Progenitor cell of endocrine pancreas (in vitro differentiated cells): ENCODE results near the gene TMEM9B. TPM values are rescaled to one million over a fixed set of nuclear protein-coding genes. Genes with fewer than 3 reads are reported as not detected.

Experiments
- DNase-seq: peaks from one replicate; pipeline ENCODE4 v3.0.0; 2021; ENCODE audit warnings: low spot score; ENCODE audit not compliant: unreplicated experiment
- H3K27ac Mint-ChIP-seq: 2 replicates; pipeline ENCODE4 v1.8.0; 2021; ENCODE audit warnings: mild to moderate bottlenecking, moderate library complexity, mixed read lengths
- H3K27me3 Mint-ChIP-seq: 2 replicates; pipeline ENCODE4 v1.8.0; 2021; ENCODE audit warnings: mixed read lengths
- H3K36me3 Mint-ChIP-seq: 2 replicates; pipeline ENCODE4 v1.8.0; 2022; ENCODE audit warnings: mixed read lengths; ENCODE audit not compliant: insufficient read depth
- H3K4me1 Mint-ChIP-seq: 2 replicates; pipeline ENCODE4 v1.8.0; 2021; ENCODE audit warnings: low read depth, mixed read lengths
- H3K4me3 Mint-ChIP-seq: 2 replicates; pipeline ENCODE4 v1.8.0; 2021; ENCODE audit warnings: low read depth, mild to moderate bottlenecking, moderate library complexity, mixed read lengths
- H3K9me3 Mint-ChIP-seq: 2 replicates; pipeline ENCODE4 v1.8.0; 2021; ENCODE audit warnings: low read depth, mixed read lengths
- total RNA-seq: library from RNA; stranded (reverse); gene quantifications from 2 replicates; pipeline ENCODE4 v1.2.1, GENCODE V29; 2021
- TF ChIP-seq, protein P1 (sequence below): fragments of 200-600 bp; sonication (generic); IDR thresholded peaks from one replicate; pipeline ENCODE4 v1.5.0; 2021; ENCODE audit warnings: antibody characterized with exemption, mild to moderate bottlenecking; ENCODE audit not compliant: unreplicated experiment

TMEM9B gene
- total RNA-seq, 1 donor from 2014 or later, result 20.4 TPM

DNA sequence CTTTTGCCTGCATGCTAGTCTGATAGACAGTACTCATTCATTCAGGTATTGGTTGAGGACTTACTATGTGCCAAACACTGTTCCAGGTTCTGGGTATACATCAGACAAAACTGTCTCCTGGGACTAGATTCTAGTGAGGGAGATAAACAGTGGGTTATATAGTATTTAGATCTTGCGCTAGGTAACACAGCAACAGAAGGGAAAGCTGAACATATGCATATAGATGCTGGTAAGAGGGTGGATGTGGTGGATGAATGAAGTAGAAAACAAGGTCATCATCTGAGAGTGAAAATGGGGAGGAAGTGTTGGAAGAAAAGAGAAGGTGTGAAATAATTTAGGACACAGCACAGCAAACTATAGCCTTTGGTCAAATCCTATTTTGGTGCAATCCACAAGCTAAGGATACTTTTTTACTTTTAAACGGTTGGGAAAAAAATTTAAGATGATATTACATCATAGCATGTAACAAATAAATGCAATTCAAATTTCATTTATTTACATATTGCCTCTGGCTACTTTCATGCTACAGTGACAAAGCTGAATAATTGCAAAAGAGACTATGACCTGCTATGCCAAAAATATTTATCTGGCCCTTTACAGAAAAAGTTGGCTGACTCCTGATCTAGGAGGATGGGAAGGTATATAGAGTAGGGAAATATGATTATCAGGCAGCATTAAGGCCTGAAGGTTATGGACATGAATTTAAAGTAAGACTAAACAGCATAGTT lies 7.1 kb upstream of the TMEM9B start:
- Mint-ChIP-seq H3K27ac (no peak overlapping the region), H3K4me1 (no peaks in the 10 kb centered on the region), H3K36me3 (peaks cover under 1% of the 10 kb centered on the region), H3K9me3 (no peaks in the 10 kb centered on the region), H3K4me3 (no peak overlapping the region), H3K27me3 (no peaks in the 10 kb centered on the region)
- DNase-seq, result no peak
- TF ChIP-seq, protein P1, sequence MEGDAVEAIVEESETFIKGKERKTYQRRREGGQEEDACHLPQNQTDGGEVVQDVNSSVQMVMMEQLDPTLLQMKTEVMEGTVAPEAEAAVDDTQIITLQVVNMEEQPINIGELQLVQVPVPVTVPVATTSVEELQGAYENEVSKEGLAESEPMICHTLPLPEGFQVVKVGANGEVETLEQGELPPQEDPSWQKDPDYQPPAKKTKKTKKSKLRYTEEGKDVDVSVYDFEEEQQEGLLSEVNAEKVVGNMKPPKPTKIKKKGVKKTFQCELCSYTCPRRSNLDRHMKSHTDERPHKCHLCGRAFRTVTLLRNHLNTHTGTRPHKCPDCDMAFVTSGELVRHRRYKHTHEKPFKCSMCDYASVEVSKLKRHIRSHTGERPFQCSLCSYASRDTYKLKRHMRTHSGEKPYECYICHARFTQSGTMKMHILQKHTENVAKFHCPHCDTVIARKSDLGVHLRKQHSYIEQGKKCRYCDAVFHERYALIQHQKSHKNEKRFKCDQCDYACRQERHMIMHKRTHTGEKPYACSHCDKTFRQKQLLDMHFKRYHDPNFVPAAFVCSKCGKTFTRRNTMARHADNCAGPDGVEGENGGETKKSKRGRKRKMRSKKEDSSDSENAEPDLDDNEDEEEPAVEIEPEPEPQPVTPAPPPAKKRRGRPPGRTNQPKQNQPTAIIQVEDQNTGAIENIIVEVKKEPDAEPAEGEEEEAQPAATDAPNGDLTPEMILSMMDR, result no peak

DNA sequence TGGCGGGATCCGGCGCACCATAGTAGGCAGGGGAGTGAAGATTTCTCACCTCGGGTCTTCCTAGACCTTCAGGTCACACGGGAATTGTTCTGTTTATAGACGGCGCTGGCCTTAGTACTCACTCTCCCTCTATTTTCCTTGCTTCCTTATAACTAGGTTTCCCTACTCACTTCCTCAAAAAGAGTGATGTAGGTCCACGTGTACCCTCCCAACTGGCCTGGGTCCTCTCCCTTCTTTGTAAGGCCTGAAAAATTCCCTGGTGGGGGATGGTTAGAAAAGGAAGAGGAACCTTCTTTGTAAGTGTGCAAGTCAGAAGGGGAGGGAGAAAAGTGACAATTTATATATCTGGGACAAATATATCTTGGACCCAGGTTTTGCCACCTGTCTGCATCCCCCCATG lies 2.9 kb upstream of the TMEM9B start:
- Mint-ChIP-seq H3K4me1 (peaks cover 12% of the 10 kb centered on the region), H3K4me3 (no peak overlapping the region), H3K27ac (no peak overlapping the region), H3K36me3 (no peaks in the 10 kb centered on the region), H3K27me3 (no peaks in the 10 kb centered on the region), H3K9me3 (no peaks in the 10 kb centered on the region)
- no peak for DNase-seq
- TF ChIP-seq, protein P1, result no peak

DNA sequence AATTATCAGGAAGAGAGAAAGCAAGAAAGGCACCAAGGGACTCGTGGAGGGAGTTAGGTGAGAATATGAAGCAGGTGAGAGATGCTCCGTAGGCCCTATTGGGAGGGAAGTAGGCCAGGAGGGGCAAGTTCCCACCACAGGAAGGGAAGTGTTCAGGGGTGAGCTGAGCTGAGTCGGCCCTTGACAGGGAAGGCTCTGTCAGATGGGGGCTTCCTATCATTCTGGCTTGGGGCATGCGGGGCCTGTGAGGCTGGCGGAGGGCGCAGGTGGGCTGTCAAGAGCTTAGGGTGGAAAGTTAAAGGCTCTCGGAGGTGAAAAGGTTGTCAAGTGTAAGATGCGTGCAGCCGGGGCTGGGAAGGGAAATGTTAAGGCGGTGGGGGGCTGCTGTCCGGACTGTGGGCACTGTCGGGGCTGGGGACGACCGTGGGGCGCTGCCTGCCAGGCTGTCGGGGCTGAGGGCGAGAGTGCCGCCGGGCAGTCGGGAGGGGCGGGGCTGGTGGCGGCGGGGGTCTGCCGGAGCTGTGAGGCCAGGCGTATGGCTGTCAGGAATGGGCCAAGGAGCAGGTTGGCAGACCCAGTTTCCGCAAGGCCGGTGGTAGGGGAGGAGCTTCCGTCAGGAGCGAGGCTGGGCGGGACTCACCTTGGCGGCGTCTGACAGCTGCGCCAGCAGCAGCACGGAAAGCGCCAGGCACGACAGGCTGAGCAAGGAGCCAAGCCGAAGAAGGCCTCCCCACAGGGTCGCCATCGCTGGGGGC lies 496 bp downstream of the TMEM9B start:
- Mint-ChIP-seq H3K27ac (peak overlapping the region; percentile 79), H3K4me1 (peaks cover 12% of the 10 kb centered on the region), H3K27me3 (no peaks in the 10 kb centered on the region), H3K9me3 (no peaks in the 10 kb centered on the region), H3K36me3 (no peaks in the 10 kb centered on the region), H3K4me3 (peak overlapping the region; percentile 89)
- TF ChIP-seq, protein P1, result no peak
- DNase-seq, result peak; percentile 59

DNA sequence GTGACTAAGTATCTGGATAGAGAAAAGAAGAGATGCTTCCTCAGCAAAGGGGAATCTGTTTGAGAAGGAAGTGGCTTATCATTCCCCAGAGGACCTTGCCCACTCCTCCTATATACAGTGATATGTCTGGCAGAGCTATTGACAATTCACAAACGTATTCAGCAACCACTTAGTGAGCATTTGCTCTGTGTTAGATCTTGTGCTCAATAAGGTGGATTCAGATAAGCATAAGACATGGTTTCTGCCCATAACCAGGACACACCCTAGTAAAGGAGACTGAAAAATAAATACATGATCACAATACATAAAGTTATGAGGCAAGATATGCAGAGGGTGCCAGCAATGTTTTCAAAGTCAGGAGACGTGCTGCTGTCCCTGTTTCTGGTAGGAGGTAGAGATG lies 1.4 kb downstream of the TMEM9B start:
- Mint-ChIP-seq H3K27ac (peak overlapping the region; percentile 73), H3K36me3 (no peaks in the 10 kb centered on the region), H3K4me1 (peaks cover 12% of the 10 kb centered on the region), H3K4me3 (peak overlapping the region; percentile 89), H3K27me3 (no peaks in the 10 kb centered on the region), H3K9me3 (no peaks in the 10 kb centered on the region)
- DNase-seq, result no peak
- TF ChIP-seq, protein P1, result no peak

DNA sequence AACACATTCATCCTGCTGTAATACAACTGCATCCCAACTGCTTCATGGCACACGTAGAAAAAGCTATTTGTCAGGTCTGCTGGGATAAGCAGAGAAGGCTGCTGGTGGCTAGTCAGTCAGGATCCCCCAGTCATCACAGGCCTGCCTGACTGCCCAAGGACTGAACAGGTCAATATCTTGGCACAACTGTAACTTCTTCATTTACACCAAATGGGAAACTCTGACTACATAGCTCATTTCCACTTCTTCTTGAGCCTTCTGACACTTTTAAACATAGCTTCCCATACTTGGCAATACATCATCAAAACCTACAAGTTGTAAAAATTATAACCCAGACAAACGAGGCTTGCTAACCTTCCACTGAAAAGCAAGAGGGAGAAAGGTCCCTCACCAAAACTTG lies 2.8 kb downstream of the TMEM9B start:
- Mint-ChIP-seq H3K27ac (no peak overlapping the region), H3K9me3 (no peaks in the 10 kb centered on the region)

More for the DNA sequence above, 2.8 kb downstream of the TMEM9B start:
- TF ChIP-seq, protein P1, result no peak
- no peak for DNase-seq
- peaks cover 2% of the 10 kb centered on the region for H3K36me3 Mint-ChIP-seq
- H3K4me1 Mint-ChIP-seq, result peaks cover 12% of the 10 kb centered on the region
- no peak overlapping the region for H3K4me3 Mint-ChIP-seq
- H3K27me3 Mint-ChIP-seq, result no peaks in the 10 kb centered on the region
